ENCODE data around the gene EID3. TPM values are rescaled to one million over a fixed set of nuclear protein-coding genes. Genes with fewer than 3 reads are reported as not detected.
"Not testable (repeated sequence)": the region's sequence is repeated elsewhere in the genome, so short reads cannot be mapped to it uniquely, and the experiment has no call there.

EID3 gene
- total RNA-seq (ENCODE audit: low replicate concordance) = 2.9 and 7.3 TPM in 2 replicates
- long read RNA-seq, partial matches to known transcripts = 0 of 4 reads
- long read RNA-seq, other reads (novel, unspliced or antisense) = 0 of 4 reads

GRCh38 chr12:104303538-104304151 lies at the start of gene EID3:
TSS of gene EID3 (plus strand) at chr12:104303739. CDS start at chr12:104303935, 196 bp downstream.
- H3K4me3 Mint-ChIP-seq = peak within 1 kb of the TSS; percentile 87

DNA sequence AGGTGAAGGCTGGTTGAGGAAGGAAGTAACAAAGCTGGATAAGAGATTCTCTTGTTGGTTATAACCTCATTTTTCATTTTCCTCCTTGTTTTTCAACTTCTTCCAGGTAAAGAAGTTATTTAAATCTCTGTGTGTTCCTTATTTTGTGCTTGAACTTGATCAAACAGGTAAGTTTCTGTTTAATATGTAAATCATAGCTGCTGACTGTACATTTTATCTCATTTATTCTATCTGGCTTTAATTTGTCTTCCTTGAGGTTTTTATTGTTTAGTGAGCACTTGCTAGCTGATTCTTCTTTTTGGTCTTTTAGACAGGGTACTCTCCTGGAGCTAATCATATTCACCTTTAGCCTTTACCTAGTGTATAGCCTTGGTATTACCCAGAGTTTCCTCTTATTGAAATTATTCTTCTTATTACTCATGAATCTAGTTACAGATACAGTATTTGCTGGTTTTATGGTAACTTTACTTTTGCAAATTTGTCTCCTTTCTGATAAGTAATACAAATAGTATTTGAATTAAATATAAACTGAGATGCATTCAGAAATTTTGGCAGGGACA lies 45.5 kb upstream of the EID3 start:
- Mint-ChIP-seq H3K4me1 (ENCODE audit: unreplicated experiment) (no peaks in the 10 kb centered on the region), H3K9me3 (no peaks in the 10 kb centered on the region), H3K4me3 (no peak overlapping the region), H3K36me3 (no peaks in the 10 kb centered on the region), H3K27ac (no peak overlapping the region), H3K27me3 (no peaks in the 10 kb centered on the region)
- TF ChIP-seq, protein P1, sequence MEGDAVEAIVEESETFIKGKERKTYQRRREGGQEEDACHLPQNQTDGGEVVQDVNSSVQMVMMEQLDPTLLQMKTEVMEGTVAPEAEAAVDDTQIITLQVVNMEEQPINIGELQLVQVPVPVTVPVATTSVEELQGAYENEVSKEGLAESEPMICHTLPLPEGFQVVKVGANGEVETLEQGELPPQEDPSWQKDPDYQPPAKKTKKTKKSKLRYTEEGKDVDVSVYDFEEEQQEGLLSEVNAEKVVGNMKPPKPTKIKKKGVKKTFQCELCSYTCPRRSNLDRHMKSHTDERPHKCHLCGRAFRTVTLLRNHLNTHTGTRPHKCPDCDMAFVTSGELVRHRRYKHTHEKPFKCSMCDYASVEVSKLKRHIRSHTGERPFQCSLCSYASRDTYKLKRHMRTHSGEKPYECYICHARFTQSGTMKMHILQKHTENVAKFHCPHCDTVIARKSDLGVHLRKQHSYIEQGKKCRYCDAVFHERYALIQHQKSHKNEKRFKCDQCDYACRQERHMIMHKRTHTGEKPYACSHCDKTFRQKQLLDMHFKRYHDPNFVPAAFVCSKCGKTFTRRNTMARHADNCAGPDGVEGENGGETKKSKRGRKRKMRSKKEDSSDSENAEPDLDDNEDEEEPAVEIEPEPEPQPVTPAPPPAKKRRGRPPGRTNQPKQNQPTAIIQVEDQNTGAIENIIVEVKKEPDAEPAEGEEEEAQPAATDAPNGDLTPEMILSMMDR (conservative IDR thresholded peaks at IDR 0.05) = no peak
- no peak for DNase-seq (ENCODE audit: extremely low spot score, unreplicated experiment)

More at GRCh38 chr12:104303538-104304151, at the start of gene EID3:
- peak within 1 kb of the TSS; percentile 68 for H3K27ac Mint-ChIP-seq
- TF ChIP-seq, protein P1 (conservative IDR thresholded peaks at IDR 0.05) = no peak
- peaks cover 29% of the 10 kb centered on the region for H3K4me1 Mint-ChIP-seq (ENCODE audit: unreplicated experiment)
- peaks cover 54% of the 10 kb centered on the region for H3K36me3 Mint-ChIP-seq
- peak; percentile 89 for DNase-seq (ENCODE audit: extremely low spot score, unreplicated experiment)
- H3K9me3 Mint-ChIP-seq = peaks cover 4% of the 10 kb centered on the region
- no peaks in the 10 kb centered on the region for H3K27me3 Mint-ChIP-seq

- no peak for DNase-seq (ENCODE audit: extremely low spot score, unreplicated experiment)
- TF ChIP-seq, protein P1 (conservative IDR thresholded peaks at IDR 0.05) = no peak
- Mint-ChIP-seq H3K4me3 (no peak overlapping the region), H3K27ac (no peak overlapping the region), H3K36me3 (no peaks in the 10 kb centered on the region), H3K9me3 (no peaks in the 10 kb centered on the region), H3K27me3 (no peaks in the 10 kb centered on the region), H3K4me1 (ENCODE audit: unreplicated experiment) (no peaks in the 10 kb centered on the region)
These were observed 45.0 kb upstream of the EID3 start for GRCh38 chr12:104258476-104259067.

GRCh38 chr12:104263026-104263425 lies 40.5 kb upstream of the EID3 start:
- no peaks in the 10 kb centered on the region for H3K27me3 Mint-ChIP-seq
- no peaks in the 10 kb centered on the region for H3K36me3 Mint-ChIP-seq
- peaks cover 6% of the 10 kb centered on the region for H3K4me1 Mint-ChIP-seq (ENCODE audit: unreplicated experiment)
- H3K9me3 Mint-ChIP-seq = no peaks in the 10 kb centered on the region
- H3K4me3 Mint-ChIP-seq = no peak overlapping the region
- H3K27ac Mint-ChIP-seq = no peak overlapping the region
- DNase-seq (ENCODE audit: extremely low spot score, unreplicated experiment) = no peak
- TF ChIP-seq, protein P1 (conservative IDR thresholded peaks at IDR 0.05) = no peak

- Mint-ChIP-seq H3K27me3 (no peaks in the 10 kb centered on the region), H3K4me1 (ENCODE audit: unreplicated experiment) (peaks cover 6% of the 10 kb centered on the region), H3K4me3 (no peak overlapping the region), H3K36me3 (no peaks in the 10 kb centered on the region), H3K27ac (no peak overlapping the region), H3K9me3 (no peaks in the 10 kb centered on the region)
- DNase-seq (ENCODE audit: extremely low spot score, unreplicated experiment) = no peak
- TF ChIP-seq, protein P1 (conservative IDR thresholded peaks at IDR 0.05) = no peak
These were observed 39.8 kb upstream of the EID3 start for GRCh38 chr12:104263580-104264358.

- H3K36me3 Mint-ChIP-seq; H3K27ac Mint-ChIP-seq; H3K27me3 Mint-ChIP-seq; DNase-seq (ENCODE audit: extremely low spot score, unreplicated experiment); H3K4me3 Mint-ChIP-seq; H3K4me1 Mint-ChIP-seq (ENCODE audit: unreplicated experiment); H3K9me3 Mint-ChIP-seq: not testable (repeated sequence)
These were observed 38.1 kb upstream of the EID3 start for GRCh38 chr12:104265436-104265835.
